ENCODE data around the gene MAGI3.

MAGI3 gene

DNA sequence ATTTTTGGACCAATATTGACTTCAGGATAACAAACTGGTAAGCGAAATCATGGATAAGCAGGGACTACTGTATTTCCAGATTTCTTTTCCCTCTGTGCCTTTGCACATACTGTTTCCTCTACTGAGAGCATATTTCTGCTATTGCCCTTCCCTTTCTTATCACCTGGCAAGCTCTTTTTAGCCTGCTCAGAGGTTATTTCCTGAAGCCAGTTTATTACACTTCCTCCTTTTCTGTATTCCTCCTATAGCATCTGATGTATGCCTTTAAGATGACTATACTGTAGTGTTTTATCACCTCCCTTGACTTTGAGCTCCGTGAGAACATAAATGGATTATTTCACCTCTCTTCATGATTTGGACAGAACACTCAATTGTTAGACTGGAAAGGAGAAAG, 49.0 kb downstream of the MAGI3 start:
- DNase-seq (ENCODE audit: low spot score), result no peak
- in situ Hi-C loops (cut with MboI; ENCODE audit: low pct_unique_long_range_greater_than_20kb, low sequenced_read_pairs, unreplicated experiment), result no loop called here
- TF ChIP-seq, protein P1, sequence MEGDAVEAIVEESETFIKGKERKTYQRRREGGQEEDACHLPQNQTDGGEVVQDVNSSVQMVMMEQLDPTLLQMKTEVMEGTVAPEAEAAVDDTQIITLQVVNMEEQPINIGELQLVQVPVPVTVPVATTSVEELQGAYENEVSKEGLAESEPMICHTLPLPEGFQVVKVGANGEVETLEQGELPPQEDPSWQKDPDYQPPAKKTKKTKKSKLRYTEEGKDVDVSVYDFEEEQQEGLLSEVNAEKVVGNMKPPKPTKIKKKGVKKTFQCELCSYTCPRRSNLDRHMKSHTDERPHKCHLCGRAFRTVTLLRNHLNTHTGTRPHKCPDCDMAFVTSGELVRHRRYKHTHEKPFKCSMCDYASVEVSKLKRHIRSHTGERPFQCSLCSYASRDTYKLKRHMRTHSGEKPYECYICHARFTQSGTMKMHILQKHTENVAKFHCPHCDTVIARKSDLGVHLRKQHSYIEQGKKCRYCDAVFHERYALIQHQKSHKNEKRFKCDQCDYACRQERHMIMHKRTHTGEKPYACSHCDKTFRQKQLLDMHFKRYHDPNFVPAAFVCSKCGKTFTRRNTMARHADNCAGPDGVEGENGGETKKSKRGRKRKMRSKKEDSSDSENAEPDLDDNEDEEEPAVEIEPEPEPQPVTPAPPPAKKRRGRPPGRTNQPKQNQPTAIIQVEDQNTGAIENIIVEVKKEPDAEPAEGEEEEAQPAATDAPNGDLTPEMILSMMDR (IDR thresholded peaks at IDR 0.05; ENCODE audit: extremely low read depth, insufficient read depth, missing control alignments), result no peak

DNA sequence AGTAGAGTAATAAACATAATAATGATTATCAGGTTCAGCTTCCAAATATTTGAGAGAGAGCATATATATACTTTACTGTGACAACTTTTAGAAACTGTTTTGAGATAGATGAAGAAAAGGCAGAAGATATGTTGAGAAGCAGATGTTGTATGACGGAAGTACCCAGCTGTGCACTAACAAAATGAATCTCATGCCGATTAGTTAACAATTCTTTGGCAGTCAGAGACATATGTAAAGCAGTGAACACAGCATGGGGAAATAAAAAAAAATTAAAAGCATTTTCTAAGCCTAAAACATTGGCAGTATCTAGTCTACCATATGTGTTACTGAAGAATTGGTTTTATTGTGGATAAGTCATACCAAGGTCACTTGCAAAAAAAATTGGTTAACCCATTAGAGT, 51.8 kb downstream of the MAGI3 start:
- in situ Hi-C loops (cut with MboI; ENCODE audit: low pct_unique_long_range_greater_than_20kb, low sequenced_read_pairs, unreplicated experiment), result no loop called here
- DNase-seq (ENCODE audit: low spot score), result no peak
- TF ChIP-seq, protein P1 (IDR thresholded peaks at IDR 0.05; ENCODE audit: extremely low read depth, insufficient read depth, missing control alignments), result no peak

DNA sequence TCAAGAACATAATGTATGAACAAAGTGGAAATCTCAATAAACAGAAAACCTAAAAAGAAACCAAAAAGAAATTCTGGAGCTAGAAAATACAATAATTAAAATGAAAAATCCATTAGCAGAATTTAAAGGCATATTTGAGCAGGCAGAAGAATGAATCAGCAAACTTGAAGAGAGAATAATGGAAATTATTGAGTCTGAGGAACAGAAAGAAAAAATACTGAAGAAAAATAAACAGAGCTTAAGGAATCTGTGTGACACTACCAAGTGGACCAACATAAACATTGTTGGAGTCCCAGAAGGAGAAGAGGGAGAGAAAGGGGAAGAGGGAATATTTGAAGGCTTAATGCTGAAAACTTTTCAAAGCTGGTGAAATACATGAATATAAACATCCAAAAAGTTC, 54.5 kb downstream of the MAGI3 start:
- in situ Hi-C loops (cut with MboI; ENCODE audit: low pct_unique_long_range_greater_than_20kb, low sequenced_read_pairs, unreplicated experiment), result no loop called here
- no peak for DNase-seq (ENCODE audit: low spot score)
- TF ChIP-seq, protein P1 (IDR thresholded peaks at IDR 0.05; ENCODE audit: extremely low read depth, insufficient read depth, missing control alignments), result no peak

DNA sequence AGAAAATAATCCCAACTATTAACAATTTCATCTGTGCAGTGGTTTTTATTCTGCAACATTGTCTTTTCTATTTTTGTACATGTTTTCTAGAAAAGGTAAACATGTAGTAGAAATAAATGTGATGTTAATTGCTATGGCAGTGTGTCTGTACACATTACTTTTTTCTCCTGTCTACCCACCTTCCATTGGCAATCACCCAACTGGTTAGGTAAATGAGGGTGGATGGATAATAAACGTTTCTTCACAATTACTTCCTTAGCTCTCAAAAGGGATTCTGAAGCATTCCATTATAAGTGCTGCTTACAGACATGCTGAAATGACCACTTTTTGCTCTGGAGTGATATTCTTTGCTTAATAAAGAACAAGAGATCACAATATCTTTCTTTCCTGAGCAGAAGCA, 61.4 kb downstream of the MAGI3 start:
- TF ChIP-seq, protein P1 (IDR thresholded peaks at IDR 0.05; ENCODE audit: extremely low read depth, insufficient read depth, missing control alignments), result no peak
- in situ Hi-C loops (cut with MboI; ENCODE audit: low pct_unique_long_range_greater_than_20kb, low sequenced_read_pairs, unreplicated experiment), result loop anchor here (25.0 kb wide), 1 partner anchor 289 kb away; no protein-coding TSS in a partner anchor
- DNase-seq (ENCODE audit: low spot score), result no peak

DNA sequence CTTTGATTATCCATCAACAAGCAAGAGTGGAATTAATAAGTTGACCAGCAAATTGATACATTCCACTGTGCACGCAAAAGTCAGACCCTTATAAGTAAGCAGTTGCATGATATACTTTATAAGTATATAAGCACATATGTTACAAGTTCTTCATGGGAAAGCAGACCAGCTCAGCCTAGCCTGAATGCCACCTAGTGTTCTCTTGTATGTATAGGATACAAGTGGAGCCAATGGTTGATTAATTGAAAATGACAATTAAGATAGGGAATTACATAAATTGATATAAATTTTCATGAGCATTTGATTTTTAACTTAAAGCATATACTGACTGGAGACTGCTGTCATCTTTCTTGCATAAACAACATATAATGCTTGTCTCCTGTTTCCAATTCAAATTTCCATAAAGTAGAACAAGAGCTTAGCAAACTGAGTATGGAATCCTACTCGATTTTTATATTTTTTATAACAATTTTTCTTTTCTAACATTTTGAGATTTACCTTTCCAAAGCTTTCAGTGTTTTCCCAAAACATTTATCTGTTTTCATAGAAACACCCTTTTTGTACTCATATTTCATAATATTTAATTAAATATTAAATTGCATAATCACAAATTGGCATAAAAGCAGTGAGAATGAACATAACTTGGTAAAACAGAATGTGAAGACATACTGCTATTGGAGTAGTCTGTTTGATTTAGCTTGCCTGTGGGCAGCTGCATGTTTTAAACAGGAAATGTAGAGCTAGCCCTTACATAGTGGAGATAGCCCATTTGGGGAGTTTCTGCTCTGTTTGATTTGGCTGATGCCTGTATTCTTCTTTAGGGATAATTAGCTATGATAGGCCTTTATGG, 62.8 kb downstream of the MAGI3 start:
- TF ChIP-seq, protein P1 (IDR thresholded peaks at IDR 0.05; ENCODE audit: extremely low read depth, insufficient read depth, missing control alignments), result peak; percentile 42
- peak; percentile 14 for DNase-seq (ENCODE audit: low spot score)
- in situ Hi-C loops (cut with MboI; ENCODE audit: low pct_unique_long_range_greater_than_20kb, low sequenced_read_pairs, unreplicated experiment), result loop anchor here (25.0 kb wide), 1 partner anchor 291 kb away; no protein-coding TSS in a partner anchor

DNA sequence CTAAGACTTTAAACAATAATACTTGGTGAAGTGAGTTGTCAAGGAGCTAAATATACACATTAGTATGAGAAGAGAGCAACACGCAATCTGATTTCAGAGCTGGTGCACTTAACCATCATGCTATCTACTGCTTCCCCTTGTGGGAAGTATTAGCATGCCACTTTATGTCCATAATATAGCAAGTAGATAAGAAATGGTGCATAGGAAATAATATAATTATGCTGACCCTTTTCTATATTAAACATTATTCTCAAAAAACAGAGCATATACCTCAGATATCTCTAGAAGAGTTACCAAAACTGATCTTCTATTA, 63.4 kb downstream of the MAGI3 start:
- no peak for DNase-seq (ENCODE audit: low spot score)
- in situ Hi-C loops (cut with MboI; ENCODE audit: low pct_unique_long_range_greater_than_20kb, low sequenced_read_pairs, unreplicated experiment), result loop anchor here (25.0 kb wide), 1 partner anchor 291 kb away; no protein-coding TSS in a partner anchor

More for the DNA sequence above, 63.4 kb downstream of the MAGI3 start:
- TF ChIP-seq, protein P1 (IDR thresholded peaks at IDR 0.05; ENCODE audit: extremely low read depth, insufficient read depth, missing control alignments), result no peak

Measured in GM13977 (cell line).